ENCODE results near the gene HUS1.
"Not testable (repeated sequence)": the region's sequence is repeated elsewhere in the genome, so short reads cannot be mapped to it uniquely, and the experiment has no call there.

HUS1 gene

DNA sequence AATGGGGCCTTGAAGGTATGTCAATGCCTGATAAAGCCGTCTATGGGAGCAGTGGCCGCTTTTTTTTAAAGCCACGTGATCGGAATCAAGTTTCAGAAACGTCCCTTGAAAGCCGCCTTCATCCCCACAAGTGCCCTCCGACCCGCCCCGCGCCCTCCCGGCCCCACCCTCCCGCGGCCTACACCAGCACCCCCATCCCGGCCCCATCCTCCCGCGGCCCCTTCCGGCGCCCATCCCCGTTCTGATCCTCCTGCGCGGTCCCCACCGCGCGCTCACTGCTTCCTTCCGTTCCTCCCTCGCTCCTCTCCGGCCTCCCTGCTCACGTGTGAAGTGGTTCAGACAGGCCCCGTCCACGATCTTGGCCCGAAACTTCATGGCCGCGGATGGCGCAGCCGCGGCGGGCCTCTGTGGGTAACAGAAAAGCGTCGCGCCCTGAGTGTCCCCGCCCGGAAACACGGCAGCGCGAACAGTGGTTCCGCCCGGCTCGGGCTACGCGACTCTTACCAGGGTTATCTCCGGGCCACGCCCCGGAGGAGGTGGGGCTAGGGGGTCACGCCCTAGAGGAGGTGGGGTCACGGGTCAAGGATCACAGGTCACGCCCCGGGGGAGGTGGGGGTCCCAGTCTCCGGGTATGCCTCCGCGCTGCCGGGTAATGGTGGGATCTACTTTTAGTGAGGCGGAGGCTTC lies at the start of gene HUS1:
Gene HUS1 (minus strand): TSS at position 471 of the 687 bp plus-strand sequence. CDS start 96 bp downstream, at position 375.
- peak; percentile 96 for DNase-seq

DNA sequence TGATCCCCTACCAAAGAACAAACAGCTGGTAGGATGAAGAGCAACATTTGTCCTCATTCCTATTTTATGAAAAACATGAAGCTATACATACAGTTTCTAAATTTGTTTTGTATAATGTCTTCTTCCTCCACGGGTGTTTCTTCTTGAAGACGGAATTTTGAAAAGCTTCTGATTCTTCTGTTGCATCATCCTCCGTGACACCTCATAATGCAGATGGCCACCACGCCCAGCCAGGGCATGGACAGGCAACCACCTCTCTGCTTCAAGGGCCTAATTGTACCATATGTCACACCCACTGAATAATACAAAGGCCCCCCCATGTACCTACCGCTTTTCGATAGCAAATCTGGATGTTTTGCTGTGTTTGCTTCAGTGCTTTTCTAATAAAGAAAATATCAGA lies 49.5 kb upstream of the HUS1 start, which contains the start of gene SUN3:
Gene SUN3 (minus strand): TSS at position 170 of the 400 bp plus-strand sequence. CDS start 169 bp downstream, at position 1.
- no peak for DNase-seq

DNA sequence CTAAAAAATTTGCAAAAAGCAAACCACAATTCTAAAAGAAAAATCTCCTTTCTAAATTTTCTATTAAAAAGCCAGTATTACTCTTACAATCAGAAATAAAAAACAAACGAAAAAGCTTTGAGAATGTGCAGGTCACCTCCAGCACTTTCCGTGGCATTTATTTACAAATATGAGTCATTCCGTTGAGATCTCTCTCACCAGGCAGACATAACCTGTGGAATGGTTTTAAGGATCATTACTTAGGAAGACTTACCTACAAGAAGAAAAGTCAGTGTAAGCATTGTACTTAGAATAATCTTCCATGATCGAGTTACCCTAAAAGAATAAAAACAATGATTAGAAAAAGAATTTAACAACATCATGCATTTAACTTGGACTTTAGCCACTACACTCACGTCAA lies 46.2 kb upstream of the HUS1 start:
- no peak for DNase-seq

DNA sequence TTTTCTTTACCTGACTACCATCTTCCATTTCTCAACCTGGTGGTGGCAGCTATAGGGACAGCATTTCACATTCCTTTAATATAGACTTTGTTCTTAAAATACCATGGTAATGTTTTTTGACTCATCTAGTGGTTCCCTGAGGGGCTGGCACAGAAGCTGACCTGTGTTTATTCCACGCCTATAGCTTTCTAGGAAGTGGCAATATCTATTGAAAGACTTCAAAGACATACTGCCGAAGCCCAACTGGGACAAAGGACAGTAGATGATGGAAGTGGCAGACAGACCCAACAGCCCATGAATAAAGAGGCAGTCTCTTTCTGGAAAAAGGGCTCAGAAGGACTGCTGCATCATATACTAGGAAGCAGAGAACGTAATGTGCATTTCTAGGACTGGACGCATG lies 38.3 kb upstream of the HUS1 start:
- DNase-seq = no peak

DNA sequence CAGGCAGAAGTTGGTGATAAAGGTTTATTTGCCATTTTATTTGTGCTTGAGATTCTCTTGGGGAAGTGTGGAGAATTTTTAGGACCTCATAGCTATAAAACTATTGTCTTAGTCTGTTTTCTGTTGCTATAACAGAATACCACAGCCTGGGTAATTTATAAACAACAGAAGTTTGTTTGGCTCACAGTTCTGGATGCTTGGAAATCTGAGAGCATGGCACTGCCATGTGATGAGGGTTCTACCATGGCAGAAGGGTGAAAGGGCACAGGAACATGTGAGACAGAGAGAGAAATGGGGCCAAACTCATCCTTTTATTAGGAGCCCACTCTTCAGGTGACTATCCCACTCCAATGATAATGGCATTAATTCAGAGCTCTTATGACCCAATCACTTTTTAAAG lies 37.2 kb upstream of the HUS1 start:
- DNase-seq = no peak

DNA sequence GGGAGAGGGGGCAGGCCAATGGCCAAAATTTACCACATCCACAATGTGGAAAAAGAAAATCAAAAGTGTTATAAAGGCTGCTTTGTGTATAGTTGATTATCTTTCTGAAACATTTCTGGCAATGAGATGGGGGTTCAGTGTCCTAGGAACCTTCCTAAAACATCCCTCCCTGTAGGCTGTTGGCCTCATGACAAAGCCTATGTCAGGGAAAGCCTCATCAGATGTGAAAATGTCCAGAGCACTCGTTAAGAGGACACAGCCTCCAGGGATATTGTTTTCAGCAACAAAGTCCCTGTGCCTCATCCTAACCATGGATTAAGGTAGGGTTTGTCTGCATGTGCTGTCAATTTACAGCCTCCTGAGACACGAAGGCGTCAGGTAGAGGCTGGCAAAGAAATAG lies 32.5 kb upstream of the HUS1 start:
- DNase-seq = no peak

DNA sequence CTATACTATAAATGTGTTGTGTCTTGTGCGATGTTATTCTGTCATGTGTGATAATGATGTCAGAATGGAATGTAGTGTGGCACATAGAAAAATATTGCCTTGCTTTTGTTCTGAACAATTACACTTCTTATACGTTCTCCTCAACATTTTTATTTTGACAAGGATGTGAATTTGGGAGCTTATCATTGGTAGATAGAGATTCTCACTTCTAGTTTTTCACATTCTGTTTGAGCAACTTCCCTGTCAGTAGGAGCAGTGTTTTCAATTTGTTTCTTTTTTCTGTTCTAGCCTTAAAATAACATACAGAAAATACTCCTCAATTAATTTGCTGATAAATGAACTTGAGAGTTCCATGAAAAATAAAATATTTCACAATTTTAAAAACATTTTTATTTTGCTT lies 31.9 kb upstream of the HUS1 start:
- no peak for DNase-seq

DNA sequence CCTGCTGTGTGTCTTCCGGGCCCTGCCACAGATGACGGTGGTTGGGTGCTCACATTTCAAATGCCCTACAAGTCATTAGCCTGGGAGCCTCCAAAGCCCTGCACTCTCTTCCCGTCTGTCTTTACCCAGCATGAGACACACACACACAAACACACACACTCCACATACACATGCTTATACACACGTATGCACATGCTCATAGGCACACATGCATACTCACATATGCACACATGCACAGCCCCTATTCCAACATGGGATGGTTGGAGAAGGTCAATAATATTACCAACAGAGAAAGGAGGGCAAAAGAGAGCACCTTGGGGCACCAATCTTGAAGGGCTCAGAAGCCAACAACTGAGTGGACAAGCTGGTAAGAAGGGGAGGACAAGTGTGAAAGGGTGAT lies 30.5 kb upstream of the HUS1 start:
- no peak for DNase-seq

DNA sequence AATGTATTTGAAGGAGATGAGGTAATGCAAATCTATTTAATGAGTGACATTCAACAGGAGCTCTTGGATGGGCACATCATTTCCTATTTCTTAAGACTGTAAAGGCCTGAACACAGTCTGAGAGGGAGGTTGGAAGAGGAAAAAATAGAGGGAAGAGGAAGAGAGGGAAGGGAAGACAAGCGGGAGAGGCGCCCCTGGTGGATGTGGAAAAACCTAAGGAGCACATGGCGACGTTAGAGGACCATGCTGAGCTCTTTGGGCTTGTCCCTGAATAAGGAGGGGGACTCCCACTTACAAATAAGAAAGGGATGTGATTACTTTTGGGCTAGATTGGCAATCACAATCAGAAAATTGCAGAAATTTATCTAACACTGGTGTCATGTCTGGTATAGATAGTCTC lies 29.8 kb upstream of the HUS1 start:
- no peak for DNase-seq

DNA sequence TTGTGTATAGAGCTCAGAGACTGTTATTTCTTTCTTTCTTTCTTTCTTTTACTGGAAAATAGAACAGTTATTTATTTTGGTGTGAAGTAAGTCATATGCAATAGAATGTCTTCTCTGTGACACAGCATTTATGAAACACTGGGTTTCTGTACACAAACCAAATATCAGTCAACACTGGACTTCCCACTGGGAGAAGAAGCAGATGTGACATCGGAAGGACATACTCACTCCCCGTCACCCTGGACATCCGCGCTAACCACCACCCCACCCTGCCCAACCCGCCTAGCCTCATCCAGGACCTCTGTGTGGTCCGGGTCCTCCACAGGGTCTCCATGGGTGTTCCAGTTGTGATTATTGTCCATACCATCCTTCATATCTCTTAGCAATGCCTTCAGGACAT lies 27.5 kb upstream of the HUS1 start:
- DNase-seq = no peak

DNA sequence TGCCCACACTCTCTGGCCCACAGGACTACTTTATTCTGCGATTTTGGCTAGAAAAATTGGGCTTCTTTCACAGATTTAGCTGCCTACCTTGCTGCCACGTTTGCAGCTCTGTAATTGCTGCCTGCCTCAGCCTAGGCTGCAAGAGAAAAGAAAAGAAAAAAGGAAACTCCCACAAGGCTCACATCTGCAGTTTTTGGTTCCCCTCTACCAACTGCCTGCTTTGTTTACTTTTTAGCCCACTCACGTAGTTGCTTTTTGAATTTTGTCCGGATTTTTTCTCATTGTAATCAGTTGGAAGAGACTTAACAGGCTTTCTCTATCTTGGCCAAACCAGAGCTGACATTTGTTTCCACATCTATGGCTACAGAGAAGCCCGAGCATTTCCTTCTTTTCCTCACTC lies 25.2 kb upstream of the HUS1 start:
- DNase-seq = no peak

DNA sequence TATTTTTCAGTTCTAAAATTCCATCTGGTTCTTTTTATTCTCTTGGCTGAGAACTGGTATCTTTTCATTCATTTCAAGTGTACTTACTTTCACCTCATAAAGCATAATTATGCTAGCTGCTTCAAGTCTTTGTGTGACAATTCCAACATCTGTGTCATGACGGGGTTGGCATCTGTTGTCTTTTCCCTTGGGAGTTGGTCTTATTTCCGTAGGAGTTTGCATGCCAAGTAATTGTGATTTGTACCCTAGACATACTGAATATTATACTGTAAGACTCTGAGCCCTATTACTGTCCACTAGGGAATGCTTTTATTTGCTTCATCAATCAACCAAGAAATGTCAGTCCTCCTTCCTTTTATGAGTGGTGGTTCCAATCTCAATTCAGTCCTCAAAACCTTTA lies 24.6 kb upstream of the HUS1 start:
- DNase-seq = no peak

DNA sequence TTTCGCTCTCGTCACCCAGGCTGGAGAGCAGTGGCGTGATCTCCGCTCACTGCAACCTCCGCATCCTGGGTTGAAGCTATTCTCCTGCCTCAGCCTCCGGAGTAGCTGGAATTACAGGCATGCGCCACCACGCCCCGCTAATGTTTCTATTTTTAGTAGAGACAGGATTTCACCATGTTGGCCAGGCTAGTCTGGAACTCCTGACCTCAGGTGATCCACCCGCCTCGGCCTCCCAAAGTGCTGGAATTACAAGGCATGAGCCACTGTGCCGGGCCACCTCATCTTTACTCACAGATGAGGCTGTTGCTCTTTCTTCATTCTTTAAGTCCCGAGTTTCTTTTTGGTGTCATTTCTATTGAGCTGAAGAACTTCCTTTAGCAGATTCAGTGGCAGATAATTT lies 20.7 kb upstream of the HUS1 start:
- DNase-seq = not testable (repeated sequence)

DNA sequence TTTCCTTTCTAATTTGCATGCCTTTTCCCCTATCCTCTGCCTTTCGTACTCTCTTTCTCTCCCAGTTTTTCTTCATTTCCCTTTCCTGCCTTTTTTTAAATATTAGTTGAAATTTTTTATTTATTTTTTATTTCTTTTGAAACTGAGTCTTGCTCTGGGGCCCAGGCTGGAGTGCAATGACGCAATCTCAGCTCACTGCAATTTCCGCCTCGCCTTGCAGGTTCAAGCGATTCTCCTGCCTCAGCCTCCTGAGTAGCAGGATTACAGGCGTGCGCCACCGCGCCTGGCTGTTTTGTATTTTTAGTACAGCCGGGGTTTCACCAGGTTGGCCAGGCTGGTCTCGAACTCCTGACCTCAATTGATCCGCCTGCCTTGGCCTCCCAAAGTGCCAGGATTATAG lies 20.0 kb upstream of the HUS1 start:
- DNase-seq = no peak

DNA sequence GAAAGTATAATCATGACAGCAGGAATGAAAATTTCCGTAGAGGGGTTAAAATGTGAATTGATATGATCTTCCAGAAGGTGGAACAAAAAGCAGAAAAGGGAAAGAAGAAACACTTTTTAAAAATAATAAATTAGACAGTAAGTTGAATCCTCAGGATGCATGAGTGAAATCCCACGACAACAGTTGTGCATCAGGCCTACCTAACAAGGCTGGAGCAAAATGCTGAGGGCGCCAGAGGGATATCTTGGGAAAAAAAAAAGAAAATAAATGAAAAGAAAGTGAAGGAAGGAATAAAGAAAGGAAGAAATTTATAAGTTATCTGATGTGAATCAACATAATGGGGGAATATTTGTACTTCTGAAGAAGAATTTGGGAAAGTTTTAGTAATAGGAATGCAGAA lies 13.0 kb upstream of the HUS1 start:
- no peak for DNase-seq

DNA sequence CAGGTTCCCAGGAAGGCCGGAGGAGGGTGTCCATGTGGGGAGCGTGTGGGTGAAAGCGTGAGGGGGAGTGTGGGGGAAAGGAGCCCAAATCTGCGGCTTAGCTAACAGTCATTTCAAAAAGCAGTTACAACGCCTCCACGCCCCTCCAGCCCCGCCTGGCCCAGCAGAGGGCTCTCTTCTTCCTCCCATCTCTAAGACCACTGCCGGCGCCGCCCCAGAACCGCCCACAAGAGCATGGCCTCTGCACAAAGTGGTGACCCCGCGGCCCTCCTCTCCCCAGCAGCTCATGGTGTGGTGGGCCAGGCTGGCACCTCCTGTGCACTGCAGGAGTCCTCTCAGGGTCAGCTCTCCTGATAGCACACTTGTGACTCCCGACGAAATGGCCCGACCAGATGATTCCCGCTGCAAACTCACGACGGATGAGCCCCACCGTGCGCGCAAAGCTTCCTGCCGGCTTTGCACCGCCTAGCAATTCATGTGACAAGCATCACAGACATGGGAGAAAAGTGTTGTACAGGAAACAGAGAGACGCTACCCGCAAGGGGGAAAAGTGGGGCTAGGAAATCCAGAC lies 12.4 kb upstream of the HUS1 start:
- DNase-seq = peak; percentile 89

DNA sequence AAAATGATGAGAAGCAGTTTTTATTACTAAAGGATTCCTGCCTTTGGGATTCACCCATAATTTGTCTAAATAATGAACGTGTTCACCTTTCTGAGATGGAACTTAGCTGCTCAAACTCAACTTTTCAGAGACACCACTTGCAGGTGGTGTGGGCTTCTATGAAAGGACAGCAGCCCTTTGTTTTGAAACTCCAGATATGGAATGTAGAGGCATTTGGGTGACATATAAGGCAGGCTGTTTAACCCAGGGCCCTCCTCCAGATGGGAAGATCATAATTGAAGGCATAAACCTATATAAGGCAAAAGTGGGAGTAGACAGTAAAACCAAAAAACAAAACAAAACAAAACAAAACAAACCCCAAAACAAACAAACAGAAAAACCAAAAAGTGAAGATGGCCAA lies 11.9 kb upstream of the HUS1 start:
- DNase-seq = no peak

DNA sequence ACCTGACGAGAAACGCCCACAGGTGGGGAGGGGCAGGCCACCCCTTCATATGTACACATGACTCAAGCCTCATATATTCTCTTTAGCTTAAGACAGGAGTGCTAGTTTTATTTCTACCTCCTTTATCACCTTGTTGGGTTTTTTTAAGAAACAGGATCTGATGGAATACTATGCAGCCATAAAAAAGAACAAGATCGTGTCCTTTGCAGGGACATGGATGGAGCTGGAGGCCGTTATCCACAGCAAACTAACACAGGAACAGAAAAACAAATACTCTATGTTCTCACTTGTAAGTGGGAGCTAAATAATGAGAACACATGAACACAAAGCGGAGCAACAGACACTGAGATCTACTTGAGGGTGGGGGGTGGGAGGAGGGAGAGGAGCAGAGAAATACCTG lies 11.2 kb upstream of the HUS1 start:
- no peak for DNase-seq

DNA sequence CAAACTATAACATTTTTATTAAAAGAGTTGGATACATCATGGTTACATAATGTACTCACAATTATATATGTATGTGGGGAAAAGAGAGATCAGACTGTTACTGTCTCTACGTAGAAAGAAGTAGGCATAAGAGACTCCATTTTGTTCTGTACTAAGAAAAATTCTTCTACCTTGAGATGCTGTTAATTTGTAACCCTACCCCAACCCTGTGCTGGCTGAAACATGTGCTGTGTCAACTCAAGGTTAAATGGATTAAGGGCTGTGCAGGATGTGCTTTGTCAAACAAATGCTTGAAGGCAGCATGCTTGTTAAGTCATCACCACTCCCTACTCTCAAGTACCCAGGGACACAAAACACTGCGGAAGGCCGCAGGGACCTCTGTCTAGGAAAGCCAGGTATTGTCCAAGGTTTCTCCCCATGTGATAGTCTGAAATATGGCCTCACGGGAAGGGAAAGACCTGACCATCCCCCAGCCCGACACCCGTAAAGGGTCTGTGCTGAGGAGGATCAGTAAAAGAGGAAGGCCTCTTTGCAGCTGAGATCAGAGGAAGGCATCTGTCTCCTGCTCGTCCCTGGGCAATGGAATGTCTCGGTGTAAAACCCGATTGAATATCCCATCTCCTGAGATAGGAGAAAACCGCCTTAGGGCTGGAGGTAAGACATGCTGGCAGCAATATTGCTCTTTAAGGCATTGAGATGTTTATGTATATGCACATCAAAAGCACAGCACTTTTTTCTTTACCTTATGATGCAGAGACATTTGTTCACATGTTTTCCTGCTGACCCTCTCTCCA lies 10.4 kb upstream of the HUS1 start:
- not testable (repeated sequence) for DNase-seq

DNA sequence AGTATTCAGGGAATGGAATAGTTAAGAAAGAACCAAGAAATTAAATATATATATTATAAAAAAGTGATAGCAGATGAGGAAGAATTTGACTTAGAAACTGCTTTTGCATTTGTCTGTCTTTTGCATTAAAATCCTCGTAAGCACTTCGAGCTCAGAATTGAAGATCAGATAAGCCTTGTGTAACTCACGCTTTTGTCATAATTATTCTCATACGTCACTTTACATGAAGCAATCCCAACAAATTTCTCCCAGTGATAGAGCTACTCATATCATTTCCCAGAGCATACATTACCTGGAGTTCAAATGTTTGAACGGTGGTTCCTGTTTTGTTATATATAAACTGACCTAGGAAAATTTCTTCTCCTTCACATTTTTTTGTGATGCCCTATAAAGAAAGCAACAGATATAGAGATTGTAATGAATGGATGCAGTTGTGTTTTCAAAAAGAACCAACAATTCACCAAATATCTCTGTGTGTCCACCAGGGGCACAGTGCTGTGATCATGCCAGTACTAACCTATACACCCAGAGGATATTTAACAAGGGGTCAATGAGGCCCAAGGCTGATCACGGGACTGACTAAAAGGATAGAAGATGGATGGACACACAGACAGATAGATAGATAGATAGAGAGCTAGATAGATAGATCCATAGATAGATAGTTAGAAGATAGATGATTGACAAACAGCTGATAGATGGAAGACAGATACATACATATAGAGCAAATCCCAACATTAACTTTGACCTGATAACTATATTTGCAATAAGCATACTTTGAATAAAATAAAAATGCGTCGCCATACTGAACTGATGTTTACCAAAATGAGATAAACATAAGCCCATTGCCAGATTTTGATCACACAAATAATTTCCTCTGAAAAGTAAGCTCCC lies 9.3 kb upstream of the HUS1 start:
- peak; percentile 19 for DNase-seq

DNA sequence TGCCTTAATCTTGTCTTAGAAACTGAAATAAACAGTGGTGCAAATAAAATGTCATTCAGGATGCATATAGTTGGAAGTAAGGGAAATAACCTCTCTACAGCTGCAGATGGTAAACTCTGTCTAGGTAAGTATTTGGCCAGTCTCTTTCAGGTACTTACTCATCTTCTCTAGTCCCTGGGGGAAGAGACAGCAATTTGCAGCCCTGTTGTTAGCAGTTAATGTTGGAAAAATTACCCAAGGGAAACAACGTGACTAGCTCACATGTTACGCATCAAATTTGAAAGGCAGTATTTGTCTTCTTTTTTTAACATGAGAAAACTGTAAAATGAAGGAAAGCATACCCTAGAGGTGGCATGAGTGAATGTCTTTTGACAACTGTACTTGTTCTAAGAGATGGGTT lies 3.2 kb upstream of the HUS1 start:
- DNase-seq = no peak

DNA sequence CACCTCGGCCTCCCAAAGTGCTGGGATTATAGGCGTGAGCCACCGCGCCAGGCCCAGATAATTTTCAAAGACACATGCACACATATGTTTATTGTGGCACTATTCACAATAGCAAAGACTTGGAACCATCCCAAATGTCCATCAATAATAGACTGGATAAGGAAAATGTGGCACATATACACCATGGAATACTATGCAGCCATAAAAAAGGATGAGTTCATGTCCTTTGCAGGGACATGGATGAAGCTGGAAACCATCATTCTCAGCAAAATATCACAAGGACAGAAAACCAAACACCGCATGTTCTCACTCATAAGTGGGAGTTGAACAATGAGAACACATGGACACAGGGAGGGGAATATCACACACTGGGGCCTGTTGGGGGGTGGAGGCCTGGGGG lies 1.2 kb upstream of the HUS1 start:
- not testable (repeated sequence) for DNase-seq

DNA sequence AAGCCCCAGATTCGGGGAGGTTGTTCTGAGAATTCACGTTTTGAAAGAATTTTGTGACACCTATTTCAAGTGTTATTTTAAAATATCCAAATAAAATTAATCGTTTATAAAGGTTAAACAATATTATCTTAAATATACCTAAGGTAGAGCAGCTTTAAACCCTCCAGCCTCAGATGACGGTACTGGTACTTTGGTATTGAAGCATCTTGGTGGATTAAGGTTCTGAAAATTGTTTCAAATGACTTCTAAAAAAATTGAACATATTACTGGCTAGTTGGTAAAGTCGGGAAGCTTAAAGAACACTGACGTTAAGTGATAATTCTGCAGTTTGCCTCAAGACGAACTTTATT lies 392 bp upstream of the HUS1 start:
- no peak for DNase-seq
